Measurements from ENCODE around the gene THADA. TPM values are rescaled to one million over a fixed set of nuclear protein-coding genes. Genes with fewer than 3 reads are reported as not detected.

THADA gene
- total RNA-seq, 1 experiment from 2014 or later = 20.1 TPM

GRCh38 chr2:43495727-43496126 is 100.1 kb downstream of the THADA start:
- Histone ChIP-seq H2AK5ac (ENCODE audit: insufficient read length, low read length) (no peak overlapping the region), H3K14ac (ENCODE audit: insufficient read depth, low read length) (no peak overlapping the region), H3K4me2 (ENCODE audit: insufficient read depth, insufficient read length, low read length) (no peak overlapping the region), H3T11ph (ENCODE audit: low read length) (no peak overlapping the region), H3K9ac (ENCODE audit: extremely low read depth, insufficient read length, low read length) (no peak overlapping the region), H3K23ac (ENCODE audit: insufficient read length, low read depth, low read length) (no peak overlapping the region), H3K79me1 (ENCODE audit: insufficient read depth, low read depth, low read length, poor library complexity, severe bottlenecking) (no peaks in the 10 kb centered on the region), H3K4ac (ENCODE audit: low read depth, low read length) (no peak overlapping the region), H3K56ac (ENCODE audit: insufficient read length, low read depth, low read length) (no peak overlapping the region), H2BK120ac (ENCODE audit: low read depth, low read length, poor library complexity, severe bottlenecking) (no peak overlapping the region), H3K23me2 (ENCODE audit: insufficient read length, low read depth, low read length, poor library complexity, severe bottlenecking) (no peaks in the 10 kb centered on the region), H4K8ac (replicated peaks; ENCODE audit: insufficient read length, low read depth, low read length) (no peak overlapping the region), H3K18ac (ENCODE audit: insufficient read length, low read depth, low read length) (no peak overlapping the region), H3K27ac (ENCODE audit: insufficient read length, low read depth, low read length) (no peak overlapping the region), H3K4me1 (ENCODE audit: insufficient read depth, low read length) (no peaks in the 10 kb centered on the region), H3K9me3 (ENCODE audit: control insufficient read depth, low read depth, low read length) (no peaks in the 10 kb centered on the region), H2BK15ac (ENCODE audit: low read depth, low read length) (no peak overlapping the region), H4K91ac (ENCODE audit: insufficient read length, low read depth, low read length) (no peak overlapping the region), H2AFZ (ENCODE audit: low read length) (no peak overlapping the region), H2BK12ac (ENCODE audit: insufficient read length, low read depth, low read length) (no peak overlapping the region), H4K20me1 (ENCODE audit: control insufficient read depth, insufficient read depth, insufficient read length) (no peaks in the 10 kb centered on the region), H3K79me2 (ENCODE audit: insufficient read depth, low read length) (no peaks in the 10 kb centered on the region), H3K27me3 (ENCODE audit: insufficient read depth, low read length) (no peaks in the 10 kb centered on the region), H2BK5ac (ENCODE audit: insufficient read length, low read length) (no peak overlapping the region), H4K5ac (ENCODE audit: insufficient read length, low read depth, low read length) (no peak overlapping the region), H2BK20ac (ENCODE audit: low read depth, low read length, poor library complexity, severe bottlenecking) (no peak overlapping the region)
- no peaks in the 10 kb centered on the region for H3K27me3 Mint-ChIP-seq (ENCODE audit: low read depth)
- no peak for DNase-seq
- H3K4me1 Mint-ChIP-seq = peaks cover 5 to 7% of the 10 kb centered on the region in 2 experiments
- peaks cover 9 to 19% (median 18%) of the 10 kb centered on the region in 3 experiments for H3K36me3 Mint-ChIP-seq (ENCODE audit: insufficient read depth in 1 of 3, low read depth in 3 of 3)
- H3K9me3 Mint-ChIP-seq = peaks cover 0 to 6% of the 10 kb centered on the region in 2 experiments; a peak in 1 of 5 replicates
- no peak overlapping the region for H3K4me3 Mint-ChIP-seq
- H3K27ac Mint-ChIP-seq = no peak overlapping the region
- WGBS (ENCODE audit: extremely low coverage, insufficient read length, low lambda C conversion rate) = no CpG with 5 or more reads among the region's 1 CpG
- no peak for TF ChIP-seq CTCF (conservative IDR thresholded peaks at IDR 0.05)

Measured in H9 (cell line).